Tibial artery (tissue), 4 donors: ENCODE results near the gene S100A14.
A peak's percentile ranks its signal among the peaks of the same experiment; 100 is the strongest.

Source experiments
- DNase-seq, 2 donors: peaks; one replicate each; pipeline ENCODE4 v3.0.0-alpha.2; 2019
- H3K27ac ChIP-seq, 2 donors: fragments of 200-600 bp; sonication (generic) in 1 of 2; 1 replicate in 1 of 2; 2 replicates in 1 of 2; pipeline ENCODE4 v1.5.1; 2018 to 2019; ENCODE audit warnings: mild to moderate bottlenecking in 1 of 2
- H3K27me3 ChIP-seq, 2 donors: fragments of 200-600 bp; sonication (generic) in 1 of 2; one replicate each; pipeline versions ENCODE4 v1.5.1 to v1.6.0; 2016 to 2019
- H3K36me3 ChIP-seq, 3 donors: fragments of 200-600 bp; sonication (generic) in 2 of 3; one replicate each; pipeline ENCODE4 v1.5.1; 2016 to 2019; ENCODE audit warnings: mild to moderate bottlenecking in 2 of 3
- H3K4me1 ChIP-seq, 4 donors: fragments of 200-600 bp; sonication (generic) in 2 of 4; 1 replicate in 3 of 4; 2 replicates in 1 of 4; pipeline ENCODE4 v1.5.1; 2016 to 2019
- H3K4me3 ChIP-seq, 2 donors: fragments of 200-600 bp; sonication (generic) in 1 of 2; 1 replicate in 1 of 2; 2 replicates in 1 of 2; pipeline ENCODE4 v1.5.1; 2018 to 2019; ENCODE audit warnings: mild to moderate bottlenecking in 2 of 2
- H3K9me3 ChIP-seq, 3 donors: fragments of 200-600 bp; sonication (generic) in 1 of 3; one replicate each; pipeline ENCODE4 v1.5.1; 2016 to 2019
- CTCF ChIP-seq, 2 experiments: fragments of 200-600 bp in 1 of 2; fragments of 450-650 bp in 1 of 2; IDR thresholded peaks; one replicate each; pipeline ENCODE4 v1.5.1; 2017 to 2019; ENCODE audit warnings: antibody characterized with exemption in 2 of 2, mild to moderate bottlenecking in 1 of 2, moderate library complexity in 1 of 2
- intact Hi-C: fragments of 100-400 bp; cut with DNase I; formaldehyde crosslinking; loops from one replicate; pipeline ENCODE4 v1.15.0; 2023; ENCODE audit warnings: low total_unique reads

Gene S100A14

GRCh38 chr1:153616144-153616916 lies at the start of gene S100A14:
TSS of gene S100A14 (minus strand) at chr1:153616325. CDS start at chr1:153615858, 467 bp downstream.
- peak within 1 kb of the TSS in 1 of 2 donors; percentile 37 for H3K27ac ChIP-seq
- intact Hi-C loops, result loop anchor here (2.0 to 5.0 kb wide), 2 partner anchors 44 to 109 kb away; no protein-coding TSS in a partner anchor
- H3K4me1 ChIP-seq, result peaks cover 0 to 24% (median 14%) of the 10 kb centered on the region in 4 donors
- no peak for TF ChIP-seq CTCF (IDR thresholded peaks at IDR 0.05)
- peaks cover 8 to 27% (median 14%) of the 10 kb centered on the region in 3 donors for H3K36me3 ChIP-seq
- H3K4me3 ChIP-seq, result no peak within 1 kb of the TSS
- no peaks in the 10 kb centered on the region for H3K9me3 ChIP-seq
- no peaks in the 10 kb centered on the region for H3K27me3 ChIP-seq
- DNase-seq, result no peak

GRCh38 chr1:153663211-153663610 lies 47.1 kb upstream of the S100A14 start:
- Histone ChIP-seq H3K27me3 (no peaks in the 10 kb centered on the region), H3K27ac (no peak overlapping the region), H3K4me1 (peaks cover 4 to 11% (median 10%) of the 10 kb centered on the region in 4 donors), H3K9me3 (no peaks in the 10 kb centered on the region), H3K36me3 (peaks cover 74 to 85% (median 77%) of the 10 kb centered on the region in 3 donors), H3K4me3 (no peak overlapping the region)
- intact Hi-C loops, result no loop called here
- no peak for TF ChIP-seq CTCF (IDR thresholded peaks at IDR 0.05)
- no peak for DNase-seq

GRCh38 chr1:153662269-153662668 lies 46.1 kb upstream of the S100A14 start:
- no peak overlapping the region for H3K27ac ChIP-seq
- peaks cover 4 to 11% (median 10%) of the 10 kb centered on the region in 4 donors for H3K4me1 ChIP-seq
- H3K4me3 ChIP-seq, result no peak overlapping the region
- H3K36me3 ChIP-seq, result peaks cover 66 to 75% (median 68%) of the 10 kb centered on the region in 3 donors
- no peak for DNase-seq
- H3K27me3 ChIP-seq, result no peaks in the 10 kb centered on the region
- no peak for TF ChIP-seq CTCF (IDR thresholded peaks at IDR 0.05)
- intact Hi-C loops, result no loop called here
- H3K9me3 ChIP-seq, result no peaks in the 10 kb centered on the region

GRCh38 chr1:153661111-153661708 lies 45.1 kb upstream of the S100A14 start:
- peaks cover 4 to 11% (median 10%) of the 10 kb centered on the region in 4 donors for H3K4me1 ChIP-seq
- peak in 1 of 2 donors; percentile 28 for DNase-seq
- intact Hi-C loops, result no loop called here
- H3K27ac ChIP-seq, result no peak overlapping the region
- H3K9me3 ChIP-seq, result no peaks in the 10 kb centered on the region
- H3K4me3 ChIP-seq, result no peak overlapping the region
- no peak for TF ChIP-seq CTCF (IDR thresholded peaks at IDR 0.05)
- peaks cover 55 to 65% (median 57%) of the 10 kb centered on the region in 3 donors for H3K36me3 ChIP-seq
- H3K27me3 ChIP-seq, result no peaks in the 10 kb centered on the region

GRCh38 chr1:153659656-153660055 lies 43.5 kb upstream of the S100A14 start:
- Histone ChIP-seq H3K27me3 (no peaks in the 10 kb centered on the region), H3K4me1 (peaks cover 4 to 11% (median 10%) of the 10 kb centered on the region in 4 donors), H3K27ac (peak overlapping the region; percentile 88 to 94), H3K36me3 (peaks cover 40 to 49% (median 42%) of the 10 kb centered on the region in 3 donors), H3K4me3 (peak overlapping the region; percentile 56 to 72), H3K9me3 (no peaks in the 10 kb centered on the region)
- DNase-seq, result peak in 1 of 2 donors; percentile 60
- no peak for TF ChIP-seq CTCF (IDR thresholded peaks at IDR 0.05)
- intact Hi-C loops, result no loop called here
